Esophagus muscularis mucosa (tissue), 4 donors: Measurements from ENCODE around the gene MX1. TPM values are rescaled to one million over a fixed set of nuclear protein-coding genes. Genes with fewer than 3 reads are reported as not detected.
A peak's percentile ranks its signal among the peaks of the same experiment; 100 is the strongest.

Experiments
- DNase-seq: peaks from one replicate; pipeline ENCODE4 v3.0.0-alpha.2; 2017; ENCODE audit errors: extremely low spot score
- H3K27ac ChIP-seq, 4 donors: fragments of 200-600 bp; sonication (generic); replicated peaks in 1 of 4; 1 replicate in 3 of 4; 2 replicates in 1 of 4; pipeline ENCODE4 v1.5.1; 2016 to 2019; ENCODE audit warnings: mild to moderate bottlenecking in 1 of 4
- H3K27me3 ChIP-seq, 4 donors: fragments of 200-600 bp; sonication (generic); one replicate each; pipeline versions ENCODE4 v1.5.1 to v1.6.0; 2016 to 2019
- H3K36me3 ChIP-seq, 4 donors: fragments of 200-600 bp; sonication (generic); one replicate each; pipeline ENCODE4 v1.5.1; 2016 to 2019
- H3K4me1 ChIP-seq, 4 donors: fragments of 200-600 bp; sonication (generic); one replicate each; pipeline ENCODE4 v1.5.1; 2016 to 2019
- H3K4me3 ChIP-seq, 4 donors: fragments of 200-600 bp; sonication (generic); 1 replicate in 2 of 4; 2 replicates in 2 of 4; pipeline ENCODE4 v1.5.1; 2016 to 2019; ENCODE audit warnings: mild to moderate bottlenecking in 4 of 4, moderate library complexity in 1 of 4
- H3K9me3 ChIP-seq, 4 donors: fragments of 200-600 bp; sonication (generic); 1 replicate in 3 of 4; 2 replicates in 1 of 4; pipeline ENCODE4 v1.5.1; 2016 to 2019
- EP300 ChIP-seq: sonication (generic); formaldehyde crosslinking; IDR thresholded peaks from one replicate; pipeline ENCODE4 v1.6.1; 2017; ENCODE audit warnings: antibody characterized with exemption
- POLR2A ChIP-seq: fragments of 450-650 bp; IDR thresholded peaks from one replicate; pipeline ENCODE4 v1.6.1; 2017; ENCODE audit warnings: antibody characterized with exemption, moderate library complexity, mild to moderate bottlenecking, low read depth
- POLR2AphosphoS5 ChIP-seq, 2 donors: sonication (generic); formaldehyde crosslinking; IDR thresholded peaks; one replicate each; pipeline ENCODE4 v1.6.1; 2017; ENCODE audit warnings: antibody characterized with exemption in 2 of 2
- WGBS: methylation state at CpG from one replicate; pipeline ENCODE4 v1.1.5; 2018; 5-methylcytosine and 5-hydroxymethylcytosine counted together
- intact Hi-C: fragments of 100-400 bp; cut with DNase I; formaldehyde crosslinking; loops from one replicate; pipeline ENCODE4 v1.15.1; 2023
- total RNA-seq, 4 donors: library from RNA; depleted of rRNA; stranded (reverse); fragments of >200 nt; gene quantifications; one replicate each; pipeline versions ENCODE4 v1.1.0 to v1.2.1, GENCODE V29; 2016
- TF ChIP-seq, protein P1 (sequence below), 3 experiments: fragments of 200-600 bp in 2 of 3; fragments of 450-650 bp in 1 of 3; sonication (generic) in 2 of 3; IDR thresholded peaks; one replicate each; pipeline ENCODE4 v1.5.1; 2017 to 2019; ENCODE audit warnings: antibody characterized with exemption in 3 of 3, mild to moderate bottlenecking in 2 of 3, moderate library complexity in 1 of 3

The MX1 gene
- total RNA-seq, 4 donors from 2014 or later = 13.8 to 34.6 (median 22.2) TPM

DNA sequence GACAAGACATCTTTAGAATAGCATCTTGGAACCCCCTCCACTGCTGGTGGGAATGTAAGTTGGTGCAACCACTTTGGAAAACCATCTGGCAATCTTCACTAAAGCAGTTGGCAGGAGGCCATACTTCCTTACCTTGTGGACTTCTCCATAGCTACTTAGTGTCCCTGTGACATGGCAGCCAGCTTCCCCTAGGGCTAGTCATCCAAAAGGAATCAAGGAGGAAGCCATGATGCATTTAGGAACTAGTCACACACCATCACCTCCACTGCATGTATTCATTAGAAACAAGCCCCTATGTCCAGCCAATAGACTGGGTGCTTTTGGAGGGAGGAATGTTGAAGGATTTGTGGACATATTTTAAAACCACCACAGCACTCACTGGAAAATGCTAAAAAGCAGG is 44.3 kb upstream of the MX1 start:
- Histone ChIP-seq H3K27ac (no peak overlapping the region), H3K9me3 (no peaks in the 10 kb centered on the region), H3K36me3 (peaks cover 0 to 68% (median 53%) of the 10 kb centered on the region in 4 donors), H3K4me1 (no peaks in the 10 kb centered on the region), H3K27me3 (peaks cover 0 to 3% (median 0%) of the 10 kb centered on the region in 4 donors), H3K4me3 (no peak overlapping the region)
- TF ChIP-seq POLR2A = no peak
- no peak for TF ChIP-seq POLR2AphosphoS5 (IDR thresholded peaks at IDR 0.05)
- TF ChIP-seq, protein P1, sequence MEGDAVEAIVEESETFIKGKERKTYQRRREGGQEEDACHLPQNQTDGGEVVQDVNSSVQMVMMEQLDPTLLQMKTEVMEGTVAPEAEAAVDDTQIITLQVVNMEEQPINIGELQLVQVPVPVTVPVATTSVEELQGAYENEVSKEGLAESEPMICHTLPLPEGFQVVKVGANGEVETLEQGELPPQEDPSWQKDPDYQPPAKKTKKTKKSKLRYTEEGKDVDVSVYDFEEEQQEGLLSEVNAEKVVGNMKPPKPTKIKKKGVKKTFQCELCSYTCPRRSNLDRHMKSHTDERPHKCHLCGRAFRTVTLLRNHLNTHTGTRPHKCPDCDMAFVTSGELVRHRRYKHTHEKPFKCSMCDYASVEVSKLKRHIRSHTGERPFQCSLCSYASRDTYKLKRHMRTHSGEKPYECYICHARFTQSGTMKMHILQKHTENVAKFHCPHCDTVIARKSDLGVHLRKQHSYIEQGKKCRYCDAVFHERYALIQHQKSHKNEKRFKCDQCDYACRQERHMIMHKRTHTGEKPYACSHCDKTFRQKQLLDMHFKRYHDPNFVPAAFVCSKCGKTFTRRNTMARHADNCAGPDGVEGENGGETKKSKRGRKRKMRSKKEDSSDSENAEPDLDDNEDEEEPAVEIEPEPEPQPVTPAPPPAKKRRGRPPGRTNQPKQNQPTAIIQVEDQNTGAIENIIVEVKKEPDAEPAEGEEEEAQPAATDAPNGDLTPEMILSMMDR (IDR thresholded peaks at IDR 0.05) = no peak
- TF ChIP-seq EP300 = no peak
- intact Hi-C loops = no loop called here
- DNase-seq = no peak

DNA sequence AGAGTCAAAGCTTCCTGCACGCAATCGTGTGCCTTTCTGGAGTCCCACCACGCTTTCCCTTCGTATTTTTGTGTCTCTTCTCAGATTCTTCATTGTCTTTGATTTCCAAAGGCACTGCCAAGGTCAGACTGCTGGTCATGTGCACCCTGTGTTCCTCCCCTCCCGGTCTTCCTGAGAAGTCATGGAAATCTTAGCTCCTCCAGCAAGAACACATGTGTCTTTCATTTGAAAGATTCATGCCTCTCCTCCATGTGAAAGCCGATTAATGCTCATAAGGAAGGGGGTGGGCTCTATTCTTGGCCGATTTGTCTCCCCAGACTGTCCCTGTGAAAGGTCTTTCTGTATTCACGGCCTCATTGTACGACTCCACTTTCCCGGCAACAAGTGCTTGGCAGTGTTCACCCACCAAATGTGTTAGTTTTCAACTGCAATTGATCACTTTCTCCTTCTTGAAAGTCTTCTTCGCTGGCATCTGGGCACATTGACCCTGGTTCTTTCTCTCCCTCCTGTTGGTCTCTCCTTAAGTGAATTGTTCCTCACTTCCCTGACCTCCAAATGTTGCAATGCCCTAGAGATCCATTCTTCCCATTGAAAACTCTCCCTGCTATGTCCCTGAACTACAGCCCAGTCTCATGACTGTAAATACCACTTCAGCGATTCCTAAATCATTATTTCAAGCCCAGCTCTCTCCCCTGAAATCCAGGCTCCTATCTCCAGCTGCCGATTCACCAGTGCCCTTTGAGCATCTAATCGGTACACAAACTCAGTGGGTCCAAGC is 38.8 kb upstream of the MX1 start:
- no peak for DNase-seq
- H3K9me3 ChIP-seq = no peaks in the 10 kb centered on the region
- TF ChIP-seq POLR2A = no peak
- no peak overlapping the region for H3K4me3 ChIP-seq
- no peaks in the 10 kb centered on the region for H3K4me1 ChIP-seq
- peak overlapping the region in 2 of 4 donors; percentile 47 to 63 for H3K27ac ChIP-seq
- intact Hi-C loops = no loop called here
- no peaks in the 10 kb centered on the region for H3K27me3 ChIP-seq
- peaks cover 0 to 51% (median 28%) of the 10 kb centered on the region in 4 donors for H3K36me3 ChIP-seq
- WGBS = 82% methylated on average over 14 of the region's 14 CpGs

DNA sequence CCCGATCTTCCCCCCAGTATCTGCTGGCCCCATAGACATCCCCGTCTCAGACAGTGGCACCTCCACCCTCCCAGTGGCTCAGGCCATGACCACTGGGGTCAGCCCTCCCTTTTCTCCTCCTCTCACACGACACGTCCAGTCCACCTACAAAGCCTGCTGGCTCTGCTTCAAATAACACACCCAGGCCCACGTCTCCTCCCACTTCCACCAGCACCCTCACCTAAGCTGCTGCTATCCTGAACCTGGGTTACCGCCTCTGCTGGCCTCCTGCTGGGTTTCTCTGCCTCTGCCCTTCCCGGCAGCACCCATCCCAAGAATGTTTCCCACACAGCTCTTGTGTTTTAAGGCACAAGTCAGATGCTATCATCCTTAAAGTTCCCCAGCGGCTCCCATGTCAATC is 38.2 kb upstream of the MX1 start:
- no peaks in the 10 kb centered on the region for H3K4me1 ChIP-seq
- intact Hi-C loops = no loop called here
- WGBS = 84% methylated on average over 8 of the region's 8 CpGs

DNA sequence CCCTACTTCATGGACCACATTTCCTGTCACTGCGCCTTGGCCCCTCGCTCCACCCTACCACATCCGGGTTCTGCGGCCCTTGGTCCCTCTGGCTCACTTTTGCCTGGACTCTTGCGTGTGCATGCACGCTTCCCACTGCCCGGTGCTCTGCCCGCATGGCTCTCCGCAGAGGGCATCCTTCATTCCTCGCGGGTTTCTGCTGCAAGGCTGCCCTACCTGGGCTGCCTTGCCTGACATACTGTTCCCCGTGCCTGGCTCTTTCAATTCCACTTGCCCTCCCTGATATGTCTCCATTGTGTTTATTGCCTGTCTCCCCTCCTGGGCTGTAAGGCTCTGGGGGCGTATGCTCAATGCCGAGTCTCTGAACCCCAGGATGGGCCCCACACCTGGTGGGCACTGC is 37.8 kb upstream of the MX1 start:
- no peaks in the 10 kb centered on the region for H3K9me3 ChIP-seq
- WGBS = 91% methylated on average over 13 of the region's 14 CpGs
- H3K36me3 ChIP-seq = peaks cover 0 to 41% (median 19%) of the 10 kb centered on the region in 4 donors
- no peaks in the 10 kb centered on the region for H3K4me1 ChIP-seq
- no peak for DNase-seq
- TF ChIP-seq, protein P1 (IDR thresholded peaks at IDR 0.05) = no peak
- no peak for TF ChIP-seq POLR2AphosphoS5 (IDR thresholded peaks at IDR 0.05)
- no peak for TF ChIP-seq POLR2A
- TF ChIP-seq EP300 = no peak
- peak overlapping the region in 1 of 4 donors; percentile 63 for H3K27ac ChIP-seq
- H3K4me3 ChIP-seq = no peak overlapping the region
- intact Hi-C loops = no loop called here
- no peaks in the 10 kb centered on the region for H3K27me3 ChIP-seq

More for the DNA sequence above, 38.2 kb upstream of the MX1 start:
- H3K9me3 ChIP-seq = no peaks in the 10 kb centered on the region
- no peak for DNase-seq
- TF ChIP-seq EP300 = no peak
- TF ChIP-seq, protein P1 (IDR thresholded peaks at IDR 0.05) = no peak
- no peak for TF ChIP-seq POLR2A
- no peak for TF ChIP-seq POLR2AphosphoS5 (IDR thresholded peaks at IDR 0.05)
- H3K4me3 ChIP-seq = no peak overlapping the region
- no peaks in the 10 kb centered on the region for H3K27me3 ChIP-seq
- H3K36me3 ChIP-seq = peaks cover 0 to 45% (median 22%) of the 10 kb centered on the region in 4 donors
- H3K27ac ChIP-seq = peak overlapping the region in 3 of 4 donors; percentile 27 to 63 (median 47)

DNA sequence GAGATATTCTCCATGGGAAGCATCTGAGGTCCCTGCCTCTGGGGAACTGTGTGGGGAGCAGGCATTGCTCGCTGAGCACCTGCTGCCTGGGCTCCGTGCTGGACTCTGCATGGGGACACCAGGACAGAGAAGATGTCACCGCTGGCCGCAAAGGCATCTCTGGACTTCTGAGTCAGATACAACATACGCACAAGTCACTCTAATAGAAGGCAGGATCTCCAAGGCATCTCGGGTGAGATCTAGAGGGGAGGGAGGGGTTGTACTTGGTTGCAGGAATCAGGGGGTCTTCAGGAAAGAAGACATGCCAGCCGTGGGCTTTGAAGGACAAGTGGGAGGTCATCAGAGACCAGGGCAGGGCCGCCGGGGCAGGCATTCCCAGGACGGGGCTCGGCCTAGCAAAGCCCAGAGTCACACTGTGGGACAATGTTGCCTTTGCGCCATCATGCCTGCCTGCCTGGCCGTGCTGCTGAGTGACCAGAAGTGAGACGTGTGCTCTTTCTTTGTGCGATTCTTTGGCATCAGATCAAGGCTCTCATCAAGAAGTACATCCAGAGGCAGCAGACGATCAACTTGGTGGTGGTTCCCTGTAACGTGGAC is 35.9 kb upstream of the MX1 start:
- TF ChIP-seq POLR2AphosphoS5 (IDR thresholded peaks at IDR 0.05) (no peak), EP300 (no peak), POLR2A (no peak)
- TF ChIP-seq, protein P1 (IDR thresholded peaks at IDR 0.05) = no peak
- Histone ChIP-seq H3K4me3 (no peak overlapping the region), H3K36me3 (peaks cover 0 to 37% (median 19%) of the 10 kb centered on the region in 4 donors), H3K27me3 (peaks cover 0 to 5% (median 0%) of the 10 kb centered on the region in 4 donors), H3K27ac (no peak overlapping the region), H3K4me1 (no peaks in the 10 kb centered on the region), H3K9me3 (no peaks in the 10 kb centered on the region)
- WGBS = 92% methylated on average over 16 of the region's 17 CpGs
- no peak for DNase-seq
- intact Hi-C loops = loop anchor here (10.0 kb wide), 1 partner anchor 95 kb away; no protein-coding TSS in a partner anchor
